RWPE1 (cell line): ENCODE data around the gene MYO5B.

ENCODE experiments used
- CTCF ChIA-PET: fragments of 350-600 bp; sonication (Branson Sonifier 250); formaldehyde crosslinking; extraction: SDS; loops from one replicate; lab custom pipeline; 2021; lab: Yijun Ruan, JAX
- POLR2A ChIA-PET: fragments of 400-600 bp; formaldehyde crosslinking; extraction: SDS; loops from one replicate; lab custom pipeline; 2020; ENCODE audit warnings: antibody characterized with exemption; ENCODE audit not compliant: low non-redundant PET; lab: Yijun Ruan, JAX
- DNase-seq: peaks from one replicate; pipeline ENCODE4 v3.0.0; 2012; ENCODE audit warnings: low spot score
- H3K27ac ChIP-seq: fragments of 450-650 bp; 2 replicates; pipeline ENCODE4 v1.5.1; 2017
- CTCF ChIP-seq: fragments of 450-650 bp; conservative IDR thresholded peaks from 2 replicates; pipeline ENCODE4 v1.5.1; 2017; ENCODE audit warnings: low read depth, mild to moderate bottlenecking

MYO5B gene

DNA sequence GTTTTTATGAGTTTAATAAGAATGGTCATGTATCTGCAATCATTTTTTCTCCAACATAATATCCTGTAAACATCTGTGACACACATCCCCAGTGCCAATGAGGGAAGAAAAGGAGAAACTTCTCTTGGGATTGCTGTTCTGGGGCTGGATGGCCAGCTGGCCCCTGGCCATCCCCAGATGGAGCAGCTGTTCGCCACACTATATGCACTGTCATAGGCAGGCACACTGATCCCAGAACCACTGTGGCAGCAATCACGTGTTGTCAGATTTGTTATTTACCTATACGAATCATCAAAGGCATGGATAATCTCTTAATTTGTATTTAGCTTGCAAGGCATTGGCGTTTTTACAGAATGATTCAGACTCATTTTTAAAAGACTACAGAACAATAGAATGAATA lies 214.1 kb downstream of the MYO5B start:
- DNase-seq = no peak
- CTCF ChIA-PET = no interaction called here
- H3K27ac ChIP-seq = no peak overlapping the region
- no peak for TF ChIP-seq CTCF
- POLR2A ChIA-PET = no interaction called here

- ChIA-PET CTCF (no interaction called here), POLR2A (no interaction called here)
- TF ChIP-seq CTCF = no peak
- no peak overlapping the region for H3K27ac ChIP-seq
- no peak for DNase-seq
Measured at GRCh38 chr18:49976795-49977560, 218.0 kb downstream of the MYO5B start.

- no peak for DNase-seq
- no peak overlapping the region for H3K27ac ChIP-seq
- CTCF ChIA-PET = no interaction called here
- POLR2A ChIA-PET = no interaction called here
- no peak for TF ChIP-seq CTCF
Measured at GRCh38 chr18:49976001-49976400, 218.9 kb downstream of the MYO5B start.

GRCh38 chr18:49974079-49974478 lies 220.9 kb downstream of the MYO5B start:
- POLR2A ChIA-PET = no interaction called here
- H3K27ac ChIP-seq = no peak overlapping the region
- CTCF ChIA-PET = no interaction called here
- no peak for TF ChIP-seq CTCF
- no peak for DNase-seq

DNA sequence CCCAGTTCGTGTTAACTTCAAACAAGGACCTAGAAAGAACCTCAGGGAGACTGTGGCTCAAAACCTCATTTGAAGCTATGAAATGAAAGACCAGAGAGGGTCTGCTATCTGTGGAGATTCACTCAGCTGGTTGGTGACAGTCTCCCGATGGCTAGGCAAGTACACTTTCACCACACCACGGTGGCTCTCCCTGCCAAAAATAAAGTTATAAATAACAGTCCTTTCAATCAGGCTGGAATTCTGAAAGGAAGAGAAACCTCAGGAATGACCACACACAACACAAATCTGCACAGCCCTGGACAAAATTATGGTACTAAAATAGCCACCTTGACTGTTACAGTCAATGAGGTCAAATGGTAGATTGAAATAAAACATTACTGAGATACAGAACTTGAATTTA lies 221.4 kb downstream of the MYO5B start:
- no peak overlapping the region for H3K27ac ChIP-seq
- CTCF ChIA-PET = no interaction called here
- no peak for DNase-seq
- POLR2A ChIA-PET = no interaction called here
- TF ChIP-seq CTCF = no peak

GRCh38 chr18:49972535-49972934 lies 222.4 kb downstream of the MYO5B start:
- TF ChIP-seq CTCF = no peak
- no peak overlapping the region for H3K27ac ChIP-seq
- ChIA-PET POLR2A (no interaction called here), CTCF (no interaction called here)
- DNase-seq = no peak
